IMR-90 (cell line): ENCODE results near the gene AKIRIN1. TPM values are rescaled to one million over a fixed set of nuclear protein-coding genes. Genes with fewer than 3 reads are reported as not detected.

Source experiments
- ATAC-seq: fragments of 200-7000 bp; cut with Tn5 transposase; 2 replicates; pipeline ENCODE4 v1.9.1; 2020; ENCODE audit warnings: low read depth, mild to moderate bottlenecking, moderate library complexity
- BruUV-seq: library from RNA; stranded (reverse); fragments of 400-500 nt; replicated peaks from 2 replicates; lab custom pipeline; 2021; lab: Mats Ljungman, UMichigan
- CTCF ChIA-PET: fragments of 300-600 bp; formaldehyde crosslinking; extraction: SDS; loops from one replicate; lab custom pipeline; 2021; ENCODE audit warnings: antibody characterized with exemption; lab: Yijun Ruan, JAX
- POLR2A ChIA-PET: fragments of 300-600 bp; sonication (Branson Sonifier 250); formaldehyde crosslinking; loops from one replicate; lab custom pipeline; 2022; ENCODE audit warnings: antibody characterized with exemption; ENCODE audit not compliant: unreplicated experiment; lab: Charles Lee
- DNase-seq: peaks from one replicate; pipeline ENCODE4 v3.0.0; 2013
- H2AFZ ChIP-seq: replicated peaks from 2 replicates; pipeline ENCODE3; 2013; ENCODE audit warnings: low read length, mild to moderate bottlenecking; ENCODE audit not compliant: poor library complexity
- H2AK5ac ChIP-seq: 2 replicates; pipeline ENCODE4 v1.6.1; 2013; ENCODE audit warnings: low read depth, low read length, inconsistent platforms
- H2AK9ac ChIP-seq: replicated peaks from 2 replicates; pipeline ENCODE3; 2013; ENCODE audit warnings: mild to moderate bottlenecking, low read depth, low read length, moderate library complexity; ENCODE audit not compliant: poor library complexity
- H2BK120ac ChIP-seq: 2 replicates; pipeline ENCODE4 v1.6.1; 2013; ENCODE audit warnings: low read depth, low read length, inconsistent platforms
- H2BK15ac ChIP-seq: 3 replicates; pipeline ENCODE4 v1.6.1; 2013; ENCODE audit warnings: low read depth, low read length, inconsistent platforms
- H2BK20ac ChIP-seq: 2 replicates; pipeline ENCODE4 v1.6.1; 2013; ENCODE audit warnings: low read depth, mild to moderate bottlenecking, inconsistent platforms, low read length, moderate library complexity
- H2BK5ac ChIP-seq: 2 replicates; pipeline ENCODE4 v1.6.1; 2013; ENCODE audit warnings: mild to moderate bottlenecking, low read depth, low read length, inconsistent platforms; ENCODE audit not compliant: poor library complexity, severe bottlenecking
- H3K14ac ChIP-seq: replicated peaks from 2 replicates; pipeline ENCODE4 v1.6.1; 2013; ENCODE audit warnings: low read depth, low read length, inconsistent platforms
- H3K18ac ChIP-seq: 2 replicates; pipeline ENCODE4 v1.6.1; 2013; ENCODE audit warnings: low read depth, low read length, control low read depth
- H3K23ac ChIP-seq: 2 replicates; pipeline ENCODE4 v1.6.1; 2013; ENCODE audit warnings: low read depth, low read length, inconsistent platforms
- H3K27ac ChIP-seq: 2 replicates; pipeline ENCODE4 v1.5.1; 2013; ENCODE audit warnings: mild to moderate bottlenecking, control low read depth, low read length; ENCODE audit not compliant: insufficient read depth
- H3K27me3 ChIP-seq: 2 replicates; pipeline ENCODE4 v1.6.1; 2013; ENCODE audit warnings: low read length; ENCODE audit not compliant: control insufficient read depth, insufficient read depth
- H3K36me3 ChIP-seq: 2 replicates; pipeline ENCODE4 v1.6.1; 2013; ENCODE audit warnings: low read length, mixed read lengths; ENCODE audit not compliant: control insufficient read depth, insufficient read depth
- H3K4ac ChIP-seq: 2 replicates; pipeline ENCODE4 v1.6.1; 2013; ENCODE audit warnings: low read depth, low read length, inconsistent platforms
- H3K4me1 ChIP-seq: 2 replicates; pipeline ENCODE4 v1.6.1; 2013; ENCODE audit warnings: low read length, mixed read lengths; ENCODE audit not compliant: control insufficient read depth, insufficient read depth
- H3K4me2 ChIP-seq: 2 replicates; pipeline ENCODE4 v1.6.1; 2013; ENCODE audit warnings: low read depth, mild to moderate bottlenecking, control low read depth, low read length, moderate library complexity
- H3K4me3 ChIP-seq: 2 replicates; pipeline ENCODE4 v1.5.1; 2013; ENCODE audit warnings: low read depth, mild to moderate bottlenecking, control low read depth, low read length, moderate library complexity; ENCODE audit not compliant: insufficient read depth
- H3K56ac ChIP-seq: 2 replicates; pipeline ENCODE4 v1.6.1; 2013; ENCODE audit warnings: low read length, inconsistent platforms; ENCODE audit not compliant: insufficient read depth; ENCODE audit errors: extremely low read depth
- H3K79me1 ChIP-seq, 2 experiments: 2 replicates each; pipeline ENCODE4 v1.6.1; 2013; ENCODE audit warnings: low read length in 2 of 2, inconsistent platforms in 1 of 2, low read depth in 1 of 2
- H3K9ac ChIP-seq: 2 replicates; pipeline ENCODE4 v1.6.1; 2013; ENCODE audit warnings: low read depth, low read length, control low read depth
- H3K9me1 ChIP-seq: 2 replicates; pipeline ENCODE4 v1.6.1; 2013; ENCODE audit warnings: low read length, inconsistent platforms; ENCODE audit not compliant: insufficient read depth
- H3K9me3 ChIP-seq: 2 replicates; pipeline ENCODE4 v1.6.1; 2013; ENCODE audit warnings: low read length; ENCODE audit not compliant: control insufficient read depth, insufficient read depth
- H4K20me1 ChIP-seq: 2 replicates; pipeline ENCODE4 v1.6.1; 2013; ENCODE audit warnings: low read length, inconsistent platforms; ENCODE audit not compliant: insufficient read depth
- H4K5ac ChIP-seq: 2 replicates; pipeline ENCODE4 v1.6.1; 2013; ENCODE audit warnings: mild to moderate bottlenecking, low read depth, low read length, control low read depth
- H4K8ac ChIP-seq, 2 experiments: 2 replicates each; pipeline ENCODE4 v1.6.1; 2013; ENCODE audit warnings: low read depth in 2 of 2, low read length in 2 of 2, control low read depth in 1 of 2, inconsistent platforms in 1 of 2
- H4K91ac ChIP-seq: 2 replicates; pipeline ENCODE4 v1.6.1; 2013; ENCODE audit warnings: low read depth, low read length, inconsistent platforms; ENCODE audit not compliant: insufficient read depth
- CEBPB ChIP-seq: IDR thresholded peaks from 2 replicates; pipeline ENCODE4 v1.6.1; 2012; ENCODE audit warnings: low read depth, low read length, improper control_type of control experiment
- CHD1 ChIP-seq: IDR thresholded peaks from 2 replicates; pipeline ENCODE4 v1.6.1; 2012; ENCODE audit warnings: low read depth, low read length, improper control_type of control experiment
- CTCF ChIP-seq: conservative IDR thresholded peaks from 2 replicates; pipeline ENCODE4 v1.5.1; 2012; ENCODE audit warnings: mild to moderate bottlenecking, low read depth, low read length, improper control_type of control experiment
- MXI1 ChIP-seq: IDR thresholded peaks from 2 replicates; pipeline ENCODE4 v1.6.1; 2012; ENCODE audit warnings: low read depth, mild to moderate bottlenecking, low read length, moderate library complexity, borderline replicate concordance
- NFE2L2 ChIP-seq: fragments of 150-350 bp; IDR thresholded peaks from 2 replicates; pipeline ENCODE4 v1.6.1; 2016; ENCODE audit warnings: low read depth, mild to moderate bottlenecking, low read length
- POLR2A ChIP-seq: IDR thresholded peaks from 2 replicates; pipeline ENCODE4 v1.6.1; 2012; ENCODE audit warnings: mild to moderate bottlenecking, low read depth, low read length
- RAD21 ChIP-seq: IDR thresholded peaks from 2 replicates; pipeline ENCODE4 v1.6.1; 2012; ENCODE audit warnings: low read length, improper control_type of control experiment
- RCOR1 ChIP-seq: IDR thresholded peaks from 2 replicates; pipeline ENCODE4 v1.6.1; 2012; ENCODE audit warnings: mild to moderate bottlenecking, low read length, improper control_type of control experiment; ENCODE audit not compliant: insufficient replicate concordance
- RFX5 ChIP-seq: IDR thresholded peaks from 2 replicates; pipeline ENCODE4 v1.8.0; 2012; ENCODE audit warnings: low read depth, mild to moderate bottlenecking, low read length, moderate library complexity
- USF2 ChIP-seq: fragments of 150-350 bp; IDR thresholded peaks from 2 replicates; pipeline ENCODE4 v1.6.1; 2017; ENCODE audit warnings: mild to moderate bottlenecking, antibody characterized with exemption, low read length, low read depth
- WGBS, 2 experiments: methylation state at CpG; one replicate each; pipeline versions ENCODE4 v1.1.5 to v1.1.7; 2013; ENCODE audit warnings: missing lambda C conversion rate in 2 of 2; ENCODE audit not compliant: insufficient read length in 1 of 2; ENCODE audit errors: extremely low coverage in 2 of 2; 5-methylcytosine and 5-hydroxymethylcytosine counted together
- dilution Hi-C: fragments of 300-500 bp; cut with HindIII; formaldehyde crosslinking; loops from one replicate; pipeline ENCODE4 v1.14.3; 2018; ENCODE audit warnings: low sequenced_read_pairs; ENCODE audit not compliant: unreplicated experiment
- in situ Hi-C: fragments of 300-500 bp; cut with MboI; formaldehyde crosslinking; loops from 3 replicates; pipeline ENCODE4 v1.14.3; 2019; ENCODE audit warnings: low sequenced_read_pairs, inconsistent platforms, mixed read lengths
- intact Hi-C: fragments of 100-400 bp; cut with micrococcal nuclease; formaldehyde crosslinking; loops from 2 replicates; pipeline ENCODE4 v1.10.0; 2022
- polyA plus RNA-seq, 3 experiments: library from polyadenylated mRNA; depleted of rRNA; stranded (reverse); fragments of >200 nt; gene quantifications; 2 replicates each; pipeline ENCODE4 v1.2.3, GENCODE V29; 2012; ENCODE audit warnings: low replicate concordance in 1 of 3
- total RNA-seq: library from RNA; depleted of rRNA; stranded (reverse); fragments of >200 nt; gene quantifications from 2 replicates; pipeline ENCODE4 v1.2.3, GENCODE V29; 2012

AKIRIN1 gene
- total and polyA plus RNA-seq, 2 of the 4 experiments (the other 2 are of a cell fraction) = 42.5 to 44.2 TPM

- TF ChIP-seq CHD1 (no peak), MXI1 (no peak)
Observed at GRCh38 chr1:38991638-38992411, 749 bp downstream of the AKIRIN1 start (continued).

- Histone ChIP-seq H2AFZ (no peak overlapping the region), H2BK120ac (no peak overlapping the region), H3K9me1 (no peaks in the 10 kb centered on the region), H3K4me3 (peak overlapping the region; percentile 85), H3K79me1 (peaks cover 7 to 27% of the 10 kb centered on the region in 2 experiments; a peak in 2 of 4 replicates), H4K20me1 (peaks cover 61% of the 10 kb centered on the region), H2BK5ac (peak overlapping the region; percentile 67), H3K4ac (peak overlapping the region; percentile 4; the same call in 1 of the 2 replicates), H3K14ac (peak overlapping the region; percentile 26; the same call in 1 of the 2 replicates), H3K23ac (peak overlapping the region; percentile 32), H2AK5ac (peak overlapping the region; percentile 45; the same call in 1 of the 2 replicates), H3K27me3 (no peaks in the 10 kb centered on the region), H3K4me2 (peak overlapping the region; percentile 98), H3K4me1 (peaks cover 11% of the 10 kb centered on the region), H4K8ac (no peak overlapping the region), H3K27ac (peak overlapping the region; percentile 93), H3K9me3 (no peaks in the 10 kb centered on the region), H3K56ac (0 out of 2 replicates have a peak overlapping the region, but pooled peaks have one; percentile 39), H2BK15ac (no peak overlapping the region), H3K36me3 (peaks cover 4% of the 10 kb centered on the region), H2BK20ac (no peak overlapping the region), H3K9ac (peak overlapping the region; percentile 80), H4K5ac (no peak overlapping the region), H4K91ac (no peak overlapping the region), H3K18ac (peak overlapping the region; percentile 4; the same call in 1 of the 2 replicates), H2AK9ac (no peak overlapping the region)
- intact Hi-C loops = loop anchor here (2.0 kb wide), 1 partner anchor 120 kb away; the partner anchor contains the start of gene MYCBP
- TF ChIP-seq NFE2L2 = no peak
- TF ChIP-seq CHD1 = no peak
- TF ChIP-seq CEBPB = no peak
- no peak for TF ChIP-seq CTCF
- TF ChIP-seq USF2 = no peak
- TF ChIP-seq RCOR1 = no peak
- no peak for TF ChIP-seq RFX5
- TF ChIP-seq RAD21 = no peak
- TF ChIP-seq MXI1 = no peak
- TF ChIP-seq POLR2A = no peak
- dilution Hi-C loops = no loop called here
- DNase-seq = no peak
- 7% methylated on average over 3 of the region's 11 CpGs; no CpG with 5 or more reads in 1 of the 2 experiments for WGBS, 2 experiments
- ATAC-seq = no peak
- POLR2A ChIA-PET = no interaction called here
- BruUV-seq = TSS peak; percentile 46
- CTCF ChIA-PET = interaction anchor here (0.5 to 0.6 kb wide), 3 partner anchors 9 to 147 kb away, joined by 3 read pairs; no protein-coding TSS in a partner anchor
- in situ Hi-C loops = no loop called here
Observed at GRCh38 chr1:38992412-38993111, 1.5 kb downstream of the AKIRIN1 start.
